ENCODE measurements around the gene HSDL1. TPM values are rescaled to one million over a fixed set of nuclear protein-coding genes. Genes with fewer than 3 reads are reported as not detected.

HSDL1 gene
- total and polyA plus RNA-seq, 4 donors: 12.6 to 41.3 (median 16.7) TPM

- Histone ChIP-seq H3K36me3 (ENCODE audit: control insufficient read depth in 4 of 4, insufficient read depth in 4 of 4, low read length in 4 of 4) (no peaks in the 10 kb centered on the region), H3K9ac (ENCODE audit: insufficient read depth in 1 of 2, low read length in 2 of 2) (no peak overlapping the region), H3K4me1 (ENCODE audit: control insufficient read depth in 5 of 5, insufficient read depth in 5 of 5, low read length in 5 of 5) (no peaks in the 10 kb centered on the region), H3K9me3 (ENCODE audit: control insufficient read depth in 4 of 4, insufficient read depth in 3 of 4, low read length in 3 of 4) (no peaks in the 10 kb centered on the region), H3K27ac (ENCODE audit: low read depth in 1 of 2, low read length in 1 of 2) (no peak overlapping the region), H3K27me3 (ENCODE audit: control insufficient read depth in 3 of 3, insufficient read depth in 3 of 3, low read length in 2 of 3) (no peaks in the 10 kb centered on the region), H3K4me3 (no peak overlapping the region)
- no peak for DNase-seq
- ATAC-seq (ENCODE audit: insufficient read depth, low FRiP score): no peak
- TF ChIP-seq CTCF (IDR thresholded peaks at IDR 0.05; ENCODE audit: control extremely low read depth, extremely low read depth): no peak
- WGBS, 2 donors: 74 to 77% methylated on average over 13 of the region's 13 CpGs
Observed at GRCh38 chr16:84166796-84167695, 22.1 kb upstream of the HSDL1 start.

GRCh38 chr16:84165746-84166145, 20.8 kb upstream of the HSDL1 start:
- WGBS, 2 donors: 90% methylated on average over 7 of the region's 7 CpGs
- ATAC-seq (ENCODE audit: insufficient read depth, low FRiP score): no peak

GRCh38 chr16:84161801-84162200, 16.8 kb upstream of the HSDL1 start:
- Histone ChIP-seq H3K27ac (ENCODE audit: low read depth in 1 of 2, low read length in 1 of 2) (no peak overlapping the region), H3K9me3 (ENCODE audit: control insufficient read depth in 4 of 4, insufficient read depth in 3 of 4, low read length in 3 of 4) (no peaks in the 10 kb centered on the region), H3K27me3 (ENCODE audit: control insufficient read depth in 3 of 3, insufficient read depth in 3 of 3, low read length in 2 of 3) (peaks cover 0 to 10% (median 3%) of the 10 kb centered on the region in 3 donors), H3K9ac (ENCODE audit: insufficient read depth in 1 of 2, low read length in 2 of 2) (no peak overlapping the region), H3K36me3 (ENCODE audit: control insufficient read depth in 4 of 4, insufficient read depth in 4 of 4, low read length in 4 of 4) (no peaks in the 10 kb centered on the region), H3K4me3 (no peak overlapping the region), H3K4me1 (ENCODE audit: control insufficient read depth in 5 of 5, insufficient read depth in 5 of 5, low read length in 5 of 5) (no peaks in the 10 kb centered on the region)
- no peak for TF ChIP-seq CTCF (IDR thresholded peaks at IDR 0.05; ENCODE audit: control extremely low read depth, extremely low read depth)
- DNase-seq (no peak), ATAC-seq (ENCODE audit: insufficient read depth, low FRiP score) (no peak)
- WGBS, 2 donors: 64 to 66% methylated on average over 3 of the region's 3 CpGs

More at GRCh38 chr16:84165746-84166145, 20.8 kb upstream of the HSDL1 start:
- no peak overlapping the region for H3K4me3 ChIP-seq
- H3K9ac ChIP-seq (ENCODE audit: insufficient read depth in 1 of 2, low read length in 2 of 2): no peak overlapping the region
- no peak for TF ChIP-seq CTCF (IDR thresholded peaks at IDR 0.05; ENCODE audit: control extremely low read depth, extremely low read depth)
- no peaks in the 10 kb centered on the region for H3K4me1 ChIP-seq (ENCODE audit: control insufficient read depth in 5 of 5, insufficient read depth in 5 of 5, low read length in 5 of 5)
- H3K27me3 ChIP-seq (ENCODE audit: control insufficient read depth in 3 of 3, insufficient read depth in 3 of 3, low read length in 2 of 3): no peaks in the 10 kb centered on the region
- H3K36me3 ChIP-seq (ENCODE audit: control insufficient read depth in 4 of 4, insufficient read depth in 4 of 4, low read length in 4 of 4): no peaks in the 10 kb centered on the region
- H3K9me3 ChIP-seq (ENCODE audit: control insufficient read depth in 4 of 4, insufficient read depth in 3 of 4, low read length in 3 of 4): no peaks in the 10 kb centered on the region
- H3K27ac ChIP-seq (ENCODE audit: low read depth in 1 of 2, low read length in 1 of 2): no peak overlapping the region
- DNase-seq: no peak

All from lung (tissue), 12 donors.